ENCODE results near the gene HDLBP.

DNA sequence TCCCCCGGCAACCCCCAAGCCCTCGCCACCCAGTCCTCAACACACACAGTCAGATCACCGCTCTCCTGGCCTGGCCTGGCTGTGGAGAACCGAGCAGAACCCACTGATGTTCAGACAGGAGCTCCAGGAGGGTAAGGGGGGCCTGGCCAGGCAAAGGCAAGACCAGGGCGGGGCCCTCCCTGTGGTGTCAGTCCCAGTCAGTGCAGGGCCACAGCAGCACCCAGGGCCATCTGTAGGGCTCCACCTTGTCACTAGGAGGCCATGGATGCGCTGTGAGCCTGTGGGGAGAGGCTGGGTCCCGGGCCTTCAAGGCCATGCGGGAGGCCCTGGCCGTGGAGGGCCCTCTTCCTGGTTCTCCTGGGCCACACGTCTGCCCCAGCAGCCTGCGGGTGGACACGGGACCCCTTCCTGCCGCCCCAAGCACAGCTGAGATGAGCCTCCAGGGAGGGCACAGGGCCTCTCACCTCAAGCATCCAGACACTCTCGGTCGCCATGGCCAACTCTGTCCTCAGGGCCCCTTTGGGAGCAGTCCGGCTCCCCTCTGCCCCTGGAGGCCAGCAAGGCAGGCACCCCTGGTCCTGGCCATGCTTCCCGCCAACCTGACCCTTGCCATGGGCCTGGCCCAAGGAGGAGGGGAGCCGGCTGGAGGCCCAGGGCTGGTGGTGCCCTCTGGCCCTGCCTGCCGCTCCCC is 125.0 kb downstream of the HDLBP start:
- no peak for TF ChIP-seq GATA2 (IDR thresholded peaks at IDR 0.05; ENCODE audit: low read depth, low read length)
- TF ChIP-seq GATA3 (IDR thresholded peaks at IDR 0.05; ENCODE audit: low read depth, low read length) = no peak

Measured in SH-SY5Y (cell line).